Stomach smooth muscle (tissue), 2 donors: ENCODE results near the gene C1orf116.

ENCODE experiments used
- H3K27ac ChIP-seq: one replicate; pipeline ENCODE4 v1.7.0; 2013; ENCODE audit warnings: mild to moderate bottlenecking, low read length, inconsistent platforms
- H3K27me3 ChIP-seq, 2 donors: one replicate each; pipeline ENCODE4 v1.7.0; 2013; ENCODE audit warnings: low read length in 2 of 2; ENCODE audit not compliant: insufficient read depth in 2 of 2, control insufficient read depth in 1 of 2
- H3K36me3 ChIP-seq, 2 donors: one replicate each; pipeline ENCODE4 v1.7.0; 2013; ENCODE audit warnings: low read length in 2 of 2; ENCODE audit not compliant: control insufficient read depth in 2 of 2, insufficient read depth in 2 of 2
- H3K4me1 ChIP-seq: one replicate; pipeline ENCODE4 v1.7.0; 2013; ENCODE audit warnings: low read length; ENCODE audit not compliant: control insufficient read depth, insufficient read depth
- H3K4me3 ChIP-seq, 2 donors: one replicate each; pipeline ENCODE4 v1.7.0; 2013; ENCODE audit warnings: low read length in 2 of 2
- H3K9ac ChIP-seq, 2 donors: one replicate each; pipeline ENCODE4 v1.7.0; 2013; ENCODE audit warnings: low read length in 2 of 2, mild to moderate bottlenecking in 1 of 2
- H3K9me3 ChIP-seq, 2 donors: one replicate each; pipeline ENCODE4 v1.7.0; 2013; ENCODE audit warnings: low read length in 2 of 2; ENCODE audit not compliant: control insufficient read depth in 2 of 2
- donor health status: healthy.
- donor health status: Pancreatic carcinoma.

The C1orf116 gene

GRCh38 chr1:207072233-207072632, 39.7 kb upstream of the C1orf116 start:
- Histone ChIP-seq H3K9ac (no peak overlapping the region), H3K27me3 (no peaks in the 10 kb centered on the region), H3K27ac (no peak overlapping the region), H3K4me3 (no peak overlapping the region), H3K4me1 (no peaks in the 10 kb centered on the region), H3K36me3 (peaks cover 4 to 29% of the 10 kb centered on the region in 2 donors), H3K9me3 (no peaks in the 10 kb centered on the region)

- peaks cover 4 to 34% of the 10 kb centered on the region in 2 donors for H3K36me3 ChIP-seq
- H3K9ac ChIP-seq: no peak overlapping the region
- H3K27me3 ChIP-seq: no peaks in the 10 kb centered on the region
- H3K4me1 ChIP-seq: no peaks in the 10 kb centered on the region
- no peak overlapping the region for H3K27ac ChIP-seq
- no peak overlapping the region for H3K4me3 ChIP-seq
- no peaks in the 10 kb centered on the region for H3K9me3 ChIP-seq
Measured at GRCh38 chr1:207071426-207071825, 38.9 kb upstream of the C1orf116 start.

GRCh38 chr1:207070811-207071210, 38.3 kb upstream of the C1orf116 start:
- no peak overlapping the region for H3K27ac ChIP-seq
- no peaks in the 10 kb centered on the region for H3K9me3 ChIP-seq
- peaks cover 4 to 34% of the 10 kb centered on the region in 2 donors for H3K36me3 ChIP-seq
- H3K4me1 ChIP-seq: no peaks in the 10 kb centered on the region
- H3K27me3 ChIP-seq: no peaks in the 10 kb centered on the region
- no peak overlapping the region for H3K4me3 ChIP-seq
- no peak overlapping the region for H3K9ac ChIP-seq

GRCh38 chr1:207069858-207070506, 37.4 kb upstream of the C1orf116 start:
- Histone ChIP-seq H3K27ac (no peak overlapping the region), H3K9me3 (no peaks in the 10 kb centered on the region), H3K9ac (no peak overlapping the region), H3K27me3 (no peaks in the 10 kb centered on the region), H3K4me3 (no peak overlapping the region), H3K4me1 (no peaks in the 10 kb centered on the region), H3K36me3 (peaks cover 4 to 34% of the 10 kb centered on the region in 2 donors)

GRCh38 chr1:207069061-207069460, 36.5 kb upstream of the C1orf116 start:
- no peak overlapping the region for H3K9ac ChIP-seq
- no peaks in the 10 kb centered on the region for H3K4me1 ChIP-seq
- H3K4me3 ChIP-seq: no peak overlapping the region
- H3K27me3 ChIP-seq: no peaks in the 10 kb centered on the region
- H3K36me3 ChIP-seq: peaks cover 5 to 34% of the 10 kb centered on the region in 2 donors
- no peak overlapping the region for H3K27ac ChIP-seq
- no peaks in the 10 kb centered on the region for H3K9me3 ChIP-seq

- peaks cover 18 to 43% of the 10 kb centered on the region in 2 donors for H3K36me3 ChIP-seq
- H3K9me3 ChIP-seq: no peaks in the 10 kb centered on the region
- H3K4me1 ChIP-seq: no peaks in the 10 kb centered on the region
- no peak overlapping the region for H3K27ac ChIP-seq
- H3K27me3 ChIP-seq: no peaks in the 10 kb centered on the region
- H3K9ac ChIP-seq: no peak overlapping the region
- no peak overlapping the region for H3K4me3 ChIP-seq
Measured at GRCh38 chr1:207067665-207068064, 35.1 kb upstream of the C1orf116 start.

GRCh38 chr1:207067185-207067584, 34.6 kb upstream of the C1orf116 start:
- Histone ChIP-seq H3K4me3 (no peak overlapping the region), H3K27me3 (no peaks in the 10 kb centered on the region), H3K27ac (no peak overlapping the region), H3K9ac (no peak overlapping the region), H3K36me3 (peaks cover 18 to 43% of the 10 kb centered on the region in 2 donors), H3K9me3 (no peaks in the 10 kb centered on the region), H3K4me1 (no peaks in the 10 kb centered on the region)

- no peaks in the 10 kb centered on the region for H3K4me1 ChIP-seq
- H3K4me3 ChIP-seq: no peak overlapping the region
- no peak overlapping the region for H3K27ac ChIP-seq
- no peaks in the 10 kb centered on the region for H3K27me3 ChIP-seq
- no peaks in the 10 kb centered on the region for H3K9me3 ChIP-seq
- H3K9ac ChIP-seq: no peak overlapping the region
- H3K36me3 ChIP-seq: peaks cover 21 to 37% of the 10 kb centered on the region in 2 donors
Measured at GRCh38 chr1:207064561-207064960, 32.0 kb upstream of the C1orf116 start.

- Histone ChIP-seq H3K36me3 (peaks cover 21 to 29% of the 10 kb centered on the region in 2 donors), H3K27ac (no peak overlapping the region), H3K9ac (no peak overlapping the region), H3K4me3 (no peak overlapping the region), H3K9me3 (no peaks in the 10 kb centered on the region), H3K4me1 (no peaks in the 10 kb centered on the region), H3K27me3 (no peaks in the 10 kb centered on the region)
Measured at GRCh38 chr1:207063014-207063413, 30.5 kb upstream of the C1orf116 start.

- Histone ChIP-seq H3K36me3 (peaks cover 17 to 22% of the 10 kb centered on the region in 2 donors), H3K4me1 (no peaks in the 10 kb centered on the region), H3K9ac (no peak overlapping the region), H3K27ac (no peak overlapping the region), H3K9me3 (no peaks in the 10 kb centered on the region), H3K27me3 (no peaks in the 10 kb centered on the region), H3K4me3 (no peak overlapping the region)
Measured at GRCh38 chr1:207062058-207062457, 29.5 kb upstream of the C1orf116 start.

GRCh38 chr1:207060596-207060995, 28.0 kb upstream of the C1orf116 start:
- Histone ChIP-seq H3K4me3 (no peak overlapping the region), H3K27ac (no peak overlapping the region), H3K36me3 (peaks cover 17 to 19% of the 10 kb centered on the region in 2 donors), H3K9ac (no peak overlapping the region), H3K27me3 (no peaks in the 10 kb centered on the region), H3K9me3 (no peaks in the 10 kb centered on the region), H3K4me1 (no peaks in the 10 kb centered on the region)
